Mesenteric fat pad (tissue), 1 donor: ENCODE data around the gene MAPK8IP2. TPM values are rescaled to one million over a fixed set of nuclear protein-coding genes. Genes with fewer than 3 reads are reported as not detected.
"Not testable (repeated sequence)": the region's sequence is repeated elsewhere in the genome, so short reads cannot be mapped to it uniquely, and the experiment has no call there.

Source experiments
- DNase-seq: peaks from one replicate; pipeline ENCODE4 v3.0.0-alpha.2; 2020; ENCODE audit warnings: low spot score
- total RNA-seq: library from RNA; stranded (reverse); fragmentation: NEBNext Ultra II Directional; extraction: Animal tissue kit (Norgen Biotek cat#: 25700); gene quantifications from one replicate; pipeline ENCODE4 v1.2.1, GENCODE V29; 2021
- donor health status: DM: yes; HTN: yes; CAD: no.

MAPK8IP2 gene
- total RNA-seq, 1 donor from 2014 or later = 0.58 TPM

DNA sequence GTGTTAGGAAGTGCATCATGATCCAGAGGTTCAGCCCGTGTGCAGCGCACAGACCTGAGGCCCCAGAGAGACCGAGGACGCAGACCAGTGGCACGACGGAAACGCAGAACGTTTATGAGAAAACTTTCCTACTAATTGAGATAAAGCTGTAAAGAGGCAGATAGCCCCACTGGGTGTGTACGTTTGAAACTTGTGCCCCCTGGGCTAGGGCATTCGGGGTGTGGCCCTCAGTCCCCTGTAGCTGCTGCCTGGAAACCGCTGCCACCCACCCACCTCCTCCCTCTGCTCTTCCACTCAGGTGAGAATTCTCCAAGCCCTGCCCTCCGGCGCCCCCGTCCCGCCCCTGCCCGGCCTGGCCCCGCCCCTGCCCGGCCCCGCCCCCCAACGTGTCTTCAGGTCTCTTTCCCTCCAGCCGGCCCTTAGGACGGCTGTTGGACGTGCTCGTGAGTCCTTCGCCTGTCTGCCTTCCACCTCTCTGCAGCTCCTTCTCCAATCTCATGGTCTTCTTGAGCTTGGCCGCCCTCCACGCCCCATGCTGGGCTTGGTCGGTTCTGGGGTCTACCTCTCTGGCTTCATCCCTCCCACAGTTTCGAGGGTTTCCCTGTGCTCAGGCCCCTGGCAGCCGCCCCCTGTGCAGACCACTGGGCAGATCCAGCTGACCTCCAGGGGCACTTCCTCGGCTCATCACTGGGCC is 12.1 kb downstream of the MAPK8IP2 start:
- no peak for DNase-seq

DNA sequence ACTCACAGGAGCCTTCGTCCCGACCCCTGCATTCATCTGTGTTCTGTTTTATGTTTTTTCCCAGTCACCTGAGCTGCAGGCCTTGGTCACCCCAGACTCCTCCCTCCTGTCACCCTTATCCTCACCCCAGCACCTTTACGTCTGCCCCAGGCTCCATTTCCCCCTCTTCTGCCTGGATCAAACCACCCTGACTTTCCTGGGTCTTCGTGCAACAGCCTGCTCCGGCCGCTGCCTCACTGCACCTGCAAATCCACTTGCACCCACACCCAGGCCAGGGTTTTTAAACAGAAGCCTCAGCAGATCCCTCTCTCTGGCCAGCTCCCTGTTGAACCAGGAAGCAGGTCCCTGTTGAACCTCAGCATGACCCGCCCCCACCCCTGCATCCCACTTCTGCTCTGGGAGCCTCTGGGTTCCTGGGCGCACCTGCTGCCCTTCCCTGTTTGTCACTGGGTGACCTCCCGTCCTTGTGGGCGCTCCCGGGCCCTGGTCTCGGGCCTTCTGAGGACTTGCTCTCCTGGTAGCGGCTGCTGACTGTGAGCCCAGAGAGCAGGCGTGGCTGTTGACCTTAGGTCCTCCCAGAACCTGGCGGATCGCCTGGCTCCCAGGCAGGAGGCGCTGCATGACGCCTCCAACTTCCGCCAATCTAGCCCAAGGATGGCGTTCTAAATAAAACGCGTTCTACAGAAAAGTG is 12.8 kb downstream of the MAPK8IP2 start:
- peak; percentile 89 for DNase-seq

- not testable (repeated sequence) for DNase-seq
These were observed 13.7 kb downstream of the MAPK8IP2 start for GRCh38 chr22:50614296-50614695.

DNA sequence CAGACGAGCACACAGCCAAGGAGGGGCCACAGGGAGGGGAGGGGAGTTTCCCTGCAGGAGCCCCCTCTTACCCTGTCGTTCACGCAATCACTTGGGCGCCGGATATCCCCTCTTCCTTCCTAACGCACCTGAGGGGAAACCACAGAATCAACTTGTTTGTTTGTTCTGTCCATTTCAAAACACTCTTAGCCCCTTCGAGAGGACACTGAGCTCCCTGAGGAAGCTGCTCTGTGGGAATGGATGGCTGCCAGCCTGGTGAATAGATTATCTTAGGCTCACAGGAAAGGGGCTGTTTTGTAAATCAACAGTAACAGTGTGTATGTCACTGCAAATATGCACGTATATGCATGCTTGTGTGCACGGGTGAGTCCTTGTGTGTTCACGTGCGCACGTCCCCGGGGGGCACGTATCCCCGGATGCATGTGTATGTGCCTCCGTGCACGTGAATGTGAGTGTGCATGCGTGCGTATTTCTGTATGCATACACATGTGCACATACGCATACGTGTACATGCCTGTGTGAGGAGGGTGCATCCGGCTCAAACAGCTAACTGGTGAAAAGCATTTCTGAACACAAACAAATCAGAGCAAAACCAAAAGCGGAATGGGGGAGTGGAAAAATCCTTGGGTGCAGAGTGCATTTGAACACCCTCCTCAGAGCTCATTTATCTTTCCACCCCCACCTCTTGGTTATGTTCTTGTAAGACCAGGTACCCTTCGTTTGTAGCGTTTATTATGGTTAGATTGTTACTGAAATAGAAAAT is 20.2 kb downstream of the MAPK8IP2 start:
- no peak for DNase-seq

DNA sequence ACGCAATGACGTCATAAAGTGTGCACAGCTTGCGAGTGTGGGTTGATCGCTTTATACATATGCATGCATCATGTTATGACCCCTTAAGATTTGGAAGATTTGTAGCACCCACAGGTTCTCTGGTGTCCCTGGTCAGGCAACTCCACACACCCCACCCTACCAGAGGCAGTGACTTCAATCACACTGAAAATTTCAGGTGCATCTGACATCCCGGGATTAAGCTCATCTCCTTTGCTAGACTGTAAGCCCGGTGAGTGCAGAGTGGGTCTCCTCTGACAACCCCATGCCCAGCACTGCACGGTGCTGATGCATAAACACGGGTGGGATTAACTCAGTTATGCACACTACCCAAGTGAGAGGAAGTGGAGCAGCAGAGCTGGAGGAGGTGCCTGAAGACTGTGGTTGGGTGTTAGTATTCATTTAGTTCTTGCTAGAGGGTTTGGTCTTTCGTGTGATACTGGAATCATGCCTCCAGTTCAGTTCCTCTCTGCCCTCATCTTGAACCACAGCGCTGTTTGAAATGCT is 20.8 kb downstream of the MAPK8IP2 start:
- no peak for DNase-seq

DNA sequence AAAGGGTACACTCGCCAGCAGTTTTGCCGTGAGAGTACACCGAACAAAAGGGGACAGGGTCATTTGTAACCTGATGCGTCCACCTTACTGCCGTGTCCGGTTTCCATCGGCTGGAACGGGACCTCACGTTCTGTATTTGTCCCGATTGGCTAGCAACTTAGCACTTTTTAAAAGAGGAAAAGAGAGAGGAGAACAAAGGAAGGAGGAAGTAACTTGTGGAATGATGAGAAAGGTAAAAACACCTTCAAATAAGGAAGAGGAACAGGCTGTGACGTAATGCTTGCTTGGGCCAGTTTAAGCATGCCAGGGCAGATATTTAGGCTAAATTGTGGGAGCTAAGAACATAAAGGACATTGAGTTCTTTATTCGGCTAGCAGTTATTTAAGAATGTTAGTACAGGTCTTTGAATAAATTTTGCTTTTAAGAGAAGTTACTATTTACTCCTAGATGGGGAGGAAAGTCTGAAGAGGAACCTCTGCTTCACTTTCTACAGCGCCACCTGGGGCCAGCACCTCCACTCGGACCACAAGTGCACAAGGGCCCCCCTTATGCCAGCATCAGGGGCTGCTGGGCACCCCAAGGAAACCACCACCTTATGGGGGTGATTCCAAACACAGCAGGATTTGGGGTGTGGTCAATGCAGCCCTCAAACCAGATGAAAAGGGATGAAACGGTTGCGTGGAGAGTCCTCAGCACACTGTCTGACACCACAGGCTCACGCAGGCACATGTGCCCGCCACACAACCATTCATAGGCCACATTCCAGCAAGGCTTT is 21.5 kb downstream of the MAPK8IP2 start:
- no peak for DNase-seq

- DNase-seq = no peak
These were observed 22.2 kb downstream of the MAPK8IP2 start for GRCh38 chr22:50622723-50623327.

DNA sequence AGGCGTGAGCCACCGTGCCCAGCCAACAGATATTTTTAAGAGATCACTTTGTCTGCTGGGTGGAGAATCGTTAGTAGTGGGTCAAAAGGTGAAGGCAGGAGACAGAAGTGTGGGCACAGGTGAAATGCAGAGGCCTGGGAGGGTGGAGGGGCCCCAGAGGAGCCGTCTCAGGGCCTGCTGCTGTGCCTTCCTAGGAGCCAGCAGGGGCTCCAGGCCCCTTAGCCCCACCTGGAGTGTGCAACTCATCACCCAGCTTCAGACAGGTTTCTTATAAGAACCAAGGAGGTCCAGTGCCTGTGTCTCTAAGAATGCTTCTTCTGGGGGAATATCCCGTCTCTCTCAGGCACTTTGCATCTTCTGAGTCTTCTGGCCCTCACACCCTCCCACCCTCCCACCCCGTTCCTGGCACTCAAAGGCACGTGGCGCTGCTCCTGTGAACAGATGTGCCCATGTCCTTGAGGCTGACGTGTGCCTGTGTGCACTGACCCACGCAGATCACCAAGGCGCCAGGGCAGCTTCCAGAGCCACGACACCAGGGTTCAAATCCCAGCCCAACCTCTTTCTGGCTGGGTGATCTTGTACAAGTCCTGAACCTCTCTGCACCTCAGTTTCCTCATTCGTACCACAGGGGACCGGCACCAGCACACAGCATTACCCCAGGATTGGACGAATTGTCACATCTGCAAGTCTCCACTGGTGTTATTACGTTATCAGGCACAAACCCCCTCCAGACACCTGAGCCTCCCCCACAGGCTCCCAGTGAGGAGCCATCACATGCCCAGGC is 23.9 kb downstream of the MAPK8IP2 start:
- no peak for DNase-seq

- DNase-seq = peak; percentile 86
These were observed 24.6 kb downstream of the MAPK8IP2 start for GRCh38 chr22:50625131-50625567.

- DNase-seq = peak; percentile 88
These were observed 25.1 kb downstream of the MAPK8IP2 start for GRCh38 chr22:50625568-50626313.

- peak; percentile 86 for DNase-seq
These were observed 25.8 kb downstream of the MAPK8IP2 start for GRCh38 chr22:50626314-50626849.

DNA sequence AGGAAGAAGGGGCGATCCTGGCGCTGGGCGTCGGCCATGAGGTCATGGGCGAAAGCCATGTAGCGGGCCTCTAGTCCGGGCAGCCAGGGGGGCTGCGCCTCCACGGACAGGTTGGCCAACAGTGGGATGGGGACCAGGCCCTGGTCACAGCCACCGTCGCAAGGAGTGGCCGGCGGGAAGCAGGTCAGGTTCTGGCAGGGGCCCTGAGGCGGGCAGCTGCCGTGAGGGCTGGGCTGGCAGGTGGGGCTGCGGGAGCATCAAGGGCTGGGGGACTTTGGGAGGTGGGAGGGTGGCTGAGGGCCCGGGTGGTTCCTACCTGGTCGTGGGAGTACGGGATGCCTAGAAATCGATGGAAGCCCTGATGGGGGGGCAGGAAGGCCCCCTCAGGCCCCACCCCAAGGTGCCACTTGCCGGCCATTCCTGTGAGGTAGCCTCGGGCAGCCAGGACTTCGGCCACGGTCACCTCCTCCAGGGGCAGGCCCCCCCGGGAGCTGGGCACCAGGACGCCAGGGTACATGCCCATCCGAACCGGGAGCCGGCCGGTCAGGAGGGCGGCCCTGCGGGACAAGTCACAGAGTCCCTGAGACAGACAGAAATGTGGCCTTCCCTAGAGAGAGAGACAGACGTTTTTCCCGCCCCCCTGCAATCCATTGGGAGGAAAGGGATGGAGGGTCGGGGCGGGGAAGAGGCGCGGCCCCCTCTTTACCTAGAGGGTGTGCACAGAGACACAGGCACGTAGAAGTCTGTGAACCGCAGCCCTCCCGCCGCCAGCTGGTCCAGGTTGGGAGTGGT is 26.5 kb downstream of the MAPK8IP2 start:
- peak; percentile 86 for DNase-seq

- no peak for DNase-seq
These were observed 27.3 kb downstream of the MAPK8IP2 start, which contains the start of gene ARSA for GRCh38 chr22:50627642-50628542. Gene ARSA, minus strand, starts transcription at chr22:50628152. Its CDS starts 373 bp downstream, at chr22:50627779.

GRCh38 chr22:50628543-50629134 is 28.0 kb downstream of the MAPK8IP2 start:
- no peak for DNase-seq

GRCh38 chr22:50630376-50630775 is 29.8 kb downstream of the MAPK8IP2 start:
- no peak for DNase-seq

- DNase-seq = no peak
These were observed 32.5 kb downstream of the MAPK8IP2 start for GRCh38 chr22:50633086-50633485.
